Measurements from ENCODE around the gene MYO18B.

DNA sequence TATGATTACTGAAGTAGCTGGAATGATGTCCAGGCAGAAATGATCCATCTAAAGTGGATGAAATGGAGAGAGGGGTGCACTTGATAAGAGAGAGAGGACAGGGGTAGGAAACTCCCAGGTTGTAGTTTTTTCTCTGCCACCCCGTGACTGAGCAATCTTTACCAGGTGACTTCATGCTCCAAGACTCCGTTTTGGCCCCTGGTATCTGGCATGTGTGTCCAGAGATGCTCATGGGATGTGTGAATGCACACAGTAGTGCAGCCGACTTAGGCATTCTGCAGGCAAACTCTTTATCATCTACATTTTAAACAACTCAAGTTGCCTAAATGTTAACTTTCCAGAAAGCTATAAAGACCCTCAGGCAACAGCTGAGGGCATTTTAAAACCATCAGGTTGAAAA lies 238.0 kb downstream of the MYO18B start:
- TF ChIP-seq, protein P1, sequence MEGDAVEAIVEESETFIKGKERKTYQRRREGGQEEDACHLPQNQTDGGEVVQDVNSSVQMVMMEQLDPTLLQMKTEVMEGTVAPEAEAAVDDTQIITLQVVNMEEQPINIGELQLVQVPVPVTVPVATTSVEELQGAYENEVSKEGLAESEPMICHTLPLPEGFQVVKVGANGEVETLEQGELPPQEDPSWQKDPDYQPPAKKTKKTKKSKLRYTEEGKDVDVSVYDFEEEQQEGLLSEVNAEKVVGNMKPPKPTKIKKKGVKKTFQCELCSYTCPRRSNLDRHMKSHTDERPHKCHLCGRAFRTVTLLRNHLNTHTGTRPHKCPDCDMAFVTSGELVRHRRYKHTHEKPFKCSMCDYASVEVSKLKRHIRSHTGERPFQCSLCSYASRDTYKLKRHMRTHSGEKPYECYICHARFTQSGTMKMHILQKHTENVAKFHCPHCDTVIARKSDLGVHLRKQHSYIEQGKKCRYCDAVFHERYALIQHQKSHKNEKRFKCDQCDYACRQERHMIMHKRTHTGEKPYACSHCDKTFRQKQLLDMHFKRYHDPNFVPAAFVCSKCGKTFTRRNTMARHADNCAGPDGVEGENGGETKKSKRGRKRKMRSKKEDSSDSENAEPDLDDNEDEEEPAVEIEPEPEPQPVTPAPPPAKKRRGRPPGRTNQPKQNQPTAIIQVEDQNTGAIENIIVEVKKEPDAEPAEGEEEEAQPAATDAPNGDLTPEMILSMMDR (optimal IDR thresholded peaks at IDR 0.05 in 1 of 3, IDR thresholded peaks at IDR 0.05 in 1 of 3, conservative IDR thresholded peaks at IDR 0.05 in 1 of 3; ENCODE audit: extremely low read depth in 1 of 3, insufficient read depth in 2 of 3, low read length in 3 of 3), result no peak
- TF ChIP-seq EZH2 (IDR thresholded peaks at IDR 0.05; ENCODE audit: low read length), result no peak

Measured in keratinocyte (primary cell).